Measurements from ENCODE around the gene CISD3. TPM values are rescaled to one million over a fixed set of nuclear protein-coding genes. Genes with fewer than 3 reads are reported as not detected.

Gene CISD3
- total and polyA plus RNA-seq, 2 of the 8 experiments (the other 6 are each of a cell fraction or from before 2014, with no cell fraction given), result 9.4 to 11.1 TPM

GRCh38 chr17:38716368-38717005 is 13.7 kb upstream of the CISD3 start (continued):
- TF ChIP-seq CHD7 (IDR thresholded peaks at IDR 0.05; ENCODE audit: insufficient replicate concordance, low read length), result no peak
- TF ChIP-seq GABPA (IDR thresholded peaks at IDR 0.05; ENCODE audit: borderline replicate concordance, insufficient read depth, low read length), result no peak
- no peak for TF ChIP-seq NRF1 (IDR thresholded peaks at IDR 0.05; ENCODE audit: low read depth, low read length)
- TF ChIP-seq CTCF (IDR thresholded peaks at IDR 0.05; ENCODE audit: control extremely low read depth in 1 of 3, insufficient read depth in 1 of 3, low read depth in 1 of 3, low read length in 3 of 3), result no peak
- TF ChIP-seq RFX5 (IDR thresholded peaks at IDR 0.05; ENCODE audit: borderline replicate concordance, low read depth, low read length), result no peak

All from H1 (cell line).